ENCODE results near the gene BCL11A. TPM values are rescaled to one million over a fixed set of nuclear protein-coding genes. Genes with fewer than 3 reads are reported as not detected.

BCL11A gene
- total RNA-seq, 8 experiments from 2014 or later = 0.66 to 131 (median 21.8) TPM

DNA sequence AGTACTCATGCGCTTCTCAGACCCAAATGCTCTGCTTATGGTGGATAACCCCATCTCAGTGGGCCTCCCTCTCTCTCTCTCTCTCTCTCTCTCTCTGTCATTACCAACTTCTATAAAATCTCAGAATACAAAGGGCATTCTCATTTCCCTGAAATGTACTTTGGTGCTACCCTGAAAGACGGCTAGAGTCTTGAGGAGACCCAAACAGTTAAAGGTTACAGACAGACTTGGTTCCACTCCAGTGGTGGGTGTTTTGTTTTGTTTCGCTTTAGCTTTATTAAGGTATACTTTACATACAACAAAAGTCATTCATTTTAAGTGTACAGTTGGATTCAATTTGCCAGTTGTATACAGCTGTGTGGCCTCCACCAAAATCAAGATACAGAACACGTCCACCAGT is 60.9 kb downstream of the BCL11A start:
- WGBS, 10 experiments = 57 to 100% (median 100%) methylated on average over 1 to 3 of the region's 4 CpGs
- Histone ChIP-seq H3K4me1 (replicated peaks in 1 of 2) (peaks cover 0 to 13% of the 10 kb centered on the region in 2 donors), H3K27ac (no peak overlapping the region), H3K4me3 (no peak overlapping the region)
- no peak for ATAC-seq (replicated peaks in 6 of 8)
- in situ Hi-C loops (cut with MboI; ENCODE audit: low pct_unique_long_range_greater_than_20kb in 2 of 9, low sequenced_read_pairs in 9 of 9, unreplicated experiment in 9 of 9) = no loop called here

DNA sequence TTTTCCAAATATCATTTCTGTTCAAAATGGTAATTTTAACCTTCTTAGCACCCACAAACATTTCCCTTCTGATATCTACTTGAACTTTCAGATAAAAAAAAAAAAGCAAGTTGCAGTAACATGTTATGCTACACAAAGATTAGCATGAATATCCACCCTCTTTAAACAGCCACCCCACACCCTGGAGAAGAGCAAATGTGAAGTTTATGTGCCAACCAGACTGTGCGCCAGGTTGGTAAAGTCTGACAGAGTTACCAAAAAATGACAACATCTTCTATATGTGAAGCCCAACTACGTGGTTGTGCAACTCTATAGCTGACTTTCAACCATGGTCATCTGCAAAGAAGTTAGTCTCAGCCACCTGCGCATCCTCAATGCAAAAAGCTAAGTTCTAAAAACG is 62.6 kb downstream of the BCL11A start:
- Histone ChIP-seq H3K27ac (no peak overlapping the region), H3K4me1 (replicated peaks in 1 of 2) (peaks cover 0 to 25% of the 10 kb centered on the region in 2 donors), H3K4me3 (no peak overlapping the region)
- WGBS, 10 experiments = 0 to 100% (median 56%) methylated on average over 1 to 4 of the region's 4 CpGs; no CpG with 5 or more reads in 1 of the 10 experiments
- no peak for ATAC-seq (replicated peaks in 6 of 8)
- in situ Hi-C loops (cut with MboI; ENCODE audit: low pct_unique_long_range_greater_than_20kb in 2 of 9, low sequenced_read_pairs in 9 of 9, unreplicated experiment in 9 of 9) = no loop called here

DNA sequence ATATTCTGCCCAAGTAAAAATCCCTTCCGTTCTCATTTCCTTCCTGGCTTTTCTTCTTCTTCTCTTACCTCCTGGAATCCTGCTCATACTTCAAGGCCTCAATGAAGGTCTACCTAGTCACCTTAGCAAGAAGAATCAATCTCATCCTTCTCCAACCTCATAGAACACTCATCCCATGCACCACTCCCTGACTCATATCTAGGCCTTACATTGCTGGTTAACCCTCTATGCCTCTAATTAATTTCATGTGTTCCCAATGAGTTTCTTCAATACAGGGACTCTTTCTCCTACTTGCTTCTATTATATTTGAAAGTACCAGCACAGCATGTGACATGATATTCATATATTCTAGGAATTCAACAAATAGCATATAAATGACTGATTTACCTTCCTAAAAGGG is 63.0 kb downstream of the BCL11A start:
- H3K4me1 ChIP-seq (replicated peaks in 1 of 2) = peaks cover 0 to 25% of the 10 kb centered on the region in 2 donors
- no peak overlapping the region for H3K27ac ChIP-seq
- no peak overlapping the region for H3K4me3 ChIP-seq
- in situ Hi-C loops (cut with MboI; ENCODE audit: low pct_unique_long_range_greater_than_20kb in 2 of 9, low sequenced_read_pairs in 9 of 9, unreplicated experiment in 9 of 9) = no loop called here
- 80 to 100% (median 100%) methylated on average over 1 of the region's 1 CpG; no CpG with 5 or more reads in 2 of the 10 experiments for WGBS, 10 experiments
- no peak for ATAC-seq (replicated peaks in 6 of 8)

DNA sequence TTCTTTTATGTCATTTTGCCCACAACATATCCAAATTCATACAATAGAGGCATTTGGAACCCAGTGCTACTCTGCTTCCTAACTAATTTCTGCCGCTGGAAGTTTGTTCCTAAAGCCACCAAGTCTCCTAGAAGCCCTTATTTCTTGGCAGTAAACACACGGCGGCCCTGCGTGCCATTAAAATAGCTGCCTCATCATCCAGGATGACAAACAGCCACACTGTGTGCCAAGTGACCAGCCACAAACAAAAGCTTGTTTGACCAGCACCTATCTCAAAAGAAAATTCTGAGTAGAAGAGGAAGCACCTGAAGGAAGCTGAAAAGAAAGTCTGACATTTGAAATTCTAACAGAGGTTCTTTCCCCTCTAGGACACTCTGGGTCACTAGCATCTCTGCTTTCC is 64.2 kb downstream of the BCL11A start:
- peaks cover under 1 to 23% of the 10 kb centered on the region in 2 donors for H3K4me1 ChIP-seq (replicated peaks in 1 of 2)
- 50 to 100% (median 80%) methylated on average over 1 to 4 of the region's 4 CpGs; no CpG with 5 or more reads in 3 of the 10 experiments for WGBS, 10 experiments
- no peak for ATAC-seq (replicated peaks in 6 of 8)
- no peak overlapping the region for H3K27ac ChIP-seq
- in situ Hi-C loops (cut with MboI; ENCODE audit: low pct_unique_long_range_greater_than_20kb in 2 of 9, low sequenced_read_pairs in 9 of 9, unreplicated experiment in 9 of 9) = no loop called here
- no peak overlapping the region for H3K4me3 ChIP-seq

DNA sequence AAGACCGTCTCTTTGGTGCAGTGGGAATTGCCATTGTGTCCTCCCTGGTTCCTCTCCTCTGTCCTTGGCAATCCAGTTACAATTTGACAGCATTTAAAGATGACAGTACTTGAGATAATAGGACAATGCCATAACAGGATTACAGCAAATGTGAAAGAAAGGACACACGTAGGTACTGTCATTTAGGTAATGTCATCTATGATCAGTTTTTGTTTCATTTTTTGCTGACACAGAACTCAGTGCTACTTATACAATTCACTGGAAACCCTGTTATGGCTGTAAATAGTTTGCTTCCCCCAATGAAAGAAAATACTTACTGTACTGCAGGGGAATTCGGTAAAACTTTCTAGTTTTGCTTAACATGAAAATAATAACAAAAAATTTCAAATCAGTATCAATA is 65.2 kb downstream of the BCL11A start:
- no peak overlapping the region for H3K27ac ChIP-seq
- 57 to 100% (median 94%) methylated on average over 1 to 3 of the region's 3 CpGs; no CpG with 5 or more reads in 1 of the 10 experiments for WGBS, 10 experiments
- H3K4me1 ChIP-seq (replicated peaks in 1 of 2) = peaks cover 10 to 31% of the 10 kb centered on the region in 2 donors
- in situ Hi-C loops (cut with MboI; ENCODE audit: low pct_unique_long_range_greater_than_20kb in 2 of 9, low sequenced_read_pairs in 9 of 9, unreplicated experiment in 9 of 9) = no loop called here
- H3K4me3 ChIP-seq = no peak overlapping the region
- no peak for ATAC-seq (replicated peaks in 6 of 8)

DNA sequence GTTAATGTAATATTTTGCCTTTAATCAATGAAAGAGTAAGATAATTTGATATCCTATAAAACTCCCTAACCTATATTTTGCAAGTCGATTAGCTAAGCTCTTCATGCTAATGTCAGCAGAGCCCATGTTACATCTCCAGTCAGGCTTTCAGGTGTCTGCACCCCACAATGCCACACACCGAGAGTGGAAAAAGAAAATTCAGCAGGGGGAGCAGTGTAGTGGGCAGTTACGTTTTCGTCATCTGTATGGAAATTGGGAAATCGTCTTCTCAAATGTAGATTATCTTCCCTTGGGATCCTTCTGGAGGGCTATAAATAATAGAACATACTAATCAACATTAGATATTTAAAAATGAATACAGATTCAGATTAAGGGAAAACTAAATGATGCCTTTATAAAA is 66.3 kb downstream of the BCL11A start:
- peak in 1 of 8 experiments; percentile 59 for ATAC-seq (replicated peaks in 6 of 8)
- in situ Hi-C loops (cut with MboI; ENCODE audit: low pct_unique_long_range_greater_than_20kb in 2 of 9, low sequenced_read_pairs in 9 of 9, unreplicated experiment in 9 of 9) = no loop called here
- 71 to 100% (median 87%) methylated on average over 1 to 5 of the region's 5 CpGs; no CpG with 5 or more reads in 1 of the 10 experiments for WGBS, 10 experiments

DNA sequence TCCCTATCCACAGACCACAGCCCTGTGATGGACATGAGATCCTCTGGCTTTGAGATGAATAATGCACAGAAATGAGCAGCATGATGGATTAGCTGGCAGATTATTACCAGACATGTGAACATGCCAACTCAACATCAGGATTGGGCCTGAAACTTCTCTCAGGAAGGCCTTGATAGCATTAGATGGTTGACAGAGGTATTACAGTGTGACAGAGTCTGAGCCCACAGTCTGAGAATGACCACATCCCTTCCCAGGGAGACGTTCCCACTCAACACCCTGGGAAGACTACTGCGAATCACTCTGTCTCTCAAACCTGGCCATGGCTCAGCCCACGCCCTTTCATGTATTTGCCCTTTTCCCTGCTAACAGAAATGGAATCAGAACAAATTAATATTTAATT is 66.9 kb downstream of the BCL11A start:
- peak in 5 of 8 experiments; percentile 34 to 60 (median 44) for ATAC-seq (replicated peaks in 6 of 8)

More for the DNA sequence above, 66.3 kb downstream of the BCL11A start:
- H3K4me3 ChIP-seq = no peak overlapping the region
- no peak overlapping the region for H3K27ac ChIP-seq
- peaks cover 18 to 41% of the 10 kb centered on the region in 2 donors for H3K4me1 ChIP-seq (replicated peaks in 1 of 2)

DNA sequence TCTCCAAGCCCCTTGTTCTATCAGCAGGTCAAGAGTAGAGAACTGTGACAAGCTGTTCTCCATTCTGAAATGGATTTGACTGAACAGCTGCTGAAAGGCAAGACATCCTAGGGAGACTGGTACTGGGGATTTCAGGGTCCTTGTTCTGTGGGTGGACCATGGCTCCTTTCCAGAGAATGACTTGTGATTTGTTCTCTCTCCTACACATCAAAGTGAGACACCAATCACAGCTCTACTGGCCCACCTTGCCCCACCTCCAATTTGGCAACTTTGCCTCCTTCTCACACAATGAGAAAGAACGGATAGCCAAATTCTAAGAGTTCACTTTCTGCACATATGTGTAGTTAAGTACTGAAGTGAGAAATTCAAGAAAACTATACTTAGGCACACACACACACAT is 67.4 kb downstream of the BCL11A start:
- in situ Hi-C loops (cut with MboI; ENCODE audit: low pct_unique_long_range_greater_than_20kb in 2 of 9, low sequenced_read_pairs in 9 of 9, unreplicated experiment in 9 of 9) = no loop called here
- ATAC-seq (replicated peaks in 6 of 8) = no peak
- peaks cover 18 to 41% of the 10 kb centered on the region in 2 donors for H3K4me1 ChIP-seq (replicated peaks in 1 of 2)
- H3K4me3 ChIP-seq = no peak overlapping the region
- no peak overlapping the region for H3K27ac ChIP-seq
- WGBS, 10 experiments = 100% methylated on average over 1 of the region's 1 CpG; no CpG with 5 or more reads in 8 of the 10 experiments

More for the DNA sequence above, 66.9 kb downstream of the BCL11A start:
- H3K4me3 ChIP-seq = no peak overlapping the region
- peaks cover 18 to 41% of the 10 kb centered on the region in 2 donors for H3K4me1 ChIP-seq (replicated peaks in 1 of 2)
- in situ Hi-C loops (cut with MboI; ENCODE audit: low pct_unique_long_range_greater_than_20kb in 2 of 9, low sequenced_read_pairs in 9 of 9, unreplicated experiment in 9 of 9) = no loop called here
- no peak overlapping the region for H3K27ac ChIP-seq
- 20 to 100% (median 84%) methylated on average over 1 to 3 of the region's 3 CpGs; no CpG with 5 or more reads in 4 of the 10 experiments for WGBS, 10 experiments

DNA sequence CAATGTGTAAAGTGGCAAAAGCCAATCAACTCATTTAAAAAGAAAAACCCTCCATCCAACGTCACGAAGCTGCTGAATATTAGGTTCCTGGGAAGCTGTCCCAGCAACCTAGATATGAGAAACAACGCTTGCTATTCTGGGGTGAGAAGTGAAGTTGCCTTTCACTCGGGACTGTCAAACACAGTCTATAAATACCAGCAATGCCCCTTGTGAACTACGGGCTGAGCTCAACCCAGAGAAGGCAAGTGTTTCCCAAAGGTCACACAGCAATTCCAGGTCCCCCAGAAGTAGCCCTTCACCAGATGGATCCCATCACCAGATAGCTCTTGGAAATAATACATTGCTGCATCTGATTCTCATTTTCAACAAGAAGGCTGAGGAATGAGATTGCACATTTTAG is 67.9 kb downstream of the BCL11A start:
- no peak overlapping the region for H3K27ac ChIP-seq
- H3K4me1 ChIP-seq (replicated peaks in 1 of 2) = peaks cover 18 to 41% of the 10 kb centered on the region in 2 donors
- H3K4me3 ChIP-seq = no peak overlapping the region
- 0 to 94% (median 72%) methylated on average over 1 to 5 of the region's 5 CpGs; no CpG with 5 or more reads in 4 of the 10 experiments for WGBS, 10 experiments
- ATAC-seq (replicated peaks in 6 of 8) = no peak
- in situ Hi-C loops (cut with MboI; ENCODE audit: low pct_unique_long_range_greater_than_20kb in 2 of 9, low sequenced_read_pairs in 9 of 9, unreplicated experiment in 9 of 9) = no loop called here

DNA sequence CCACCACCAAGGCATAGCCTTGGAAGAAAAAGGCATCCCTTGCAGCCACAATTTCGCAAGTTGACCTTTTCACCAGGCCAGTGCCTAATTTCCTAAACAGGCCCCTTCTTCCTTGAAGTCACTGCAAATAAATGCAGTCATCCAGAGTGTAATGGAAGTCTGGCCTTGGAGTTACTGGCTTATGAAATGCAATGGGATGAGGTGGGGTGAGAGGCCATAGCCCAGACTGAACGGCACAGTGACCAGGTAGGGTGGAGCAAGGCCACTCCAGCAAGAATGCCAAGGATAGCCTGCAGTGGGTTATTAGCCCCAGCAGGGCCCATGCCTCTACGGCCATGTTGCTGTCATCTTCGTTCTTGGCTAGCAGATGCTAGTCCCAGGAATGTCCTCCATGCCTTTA is 68.4 kb downstream of the BCL11A start:
- no peak overlapping the region for H3K4me3 ChIP-seq
- peaks cover 18 to 41% of the 10 kb centered on the region in 2 donors for H3K4me1 ChIP-seq (replicated peaks in 1 of 2)
- no peak for ATAC-seq (replicated peaks in 6 of 8)
- no peak overlapping the region for H3K27ac ChIP-seq
- 60 to 100% (median 90%) methylated on average over 1 to 4 of the region's 4 CpGs; no CpG with 5 or more reads in 2 of the 10 experiments for WGBS, 10 experiments
- in situ Hi-C loops (cut with MboI; ENCODE audit: low pct_unique_long_range_greater_than_20kb in 2 of 9, low sequenced_read_pairs in 9 of 9, unreplicated experiment in 9 of 9) = no loop called here

DNA sequence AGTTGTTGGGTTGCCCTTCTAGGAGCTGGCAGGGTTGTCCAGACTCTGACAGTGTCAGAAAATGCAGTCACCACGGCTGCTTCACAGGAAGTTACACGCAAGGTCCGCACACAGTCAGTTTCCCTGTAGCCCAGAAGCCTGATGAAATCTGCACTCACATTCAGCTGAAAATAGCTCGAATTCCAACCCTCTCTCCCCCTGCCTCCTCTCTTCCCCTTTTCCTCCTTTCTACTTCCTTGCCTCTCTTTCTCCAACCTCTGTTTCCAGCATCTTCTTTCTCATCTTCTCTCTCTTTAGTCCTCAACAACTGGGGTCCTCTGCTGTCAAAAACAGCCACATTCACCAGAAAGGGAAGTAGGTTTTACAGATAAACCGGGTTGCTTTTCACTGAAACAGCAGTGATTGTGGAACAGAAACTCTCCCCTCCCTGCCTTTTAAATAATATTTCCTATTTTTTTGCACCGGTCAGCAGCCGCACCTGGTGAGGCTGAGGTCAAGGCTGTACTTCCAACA is 69.3 kb downstream of the BCL11A start:
- in situ Hi-C loops (cut with MboI; ENCODE audit: low pct_unique_long_range_greater_than_20kb in 2 of 9, low sequenced_read_pairs in 9 of 9, unreplicated experiment in 9 of 9) = no loop called here
- H3K27ac ChIP-seq = no peak overlapping the region
- peaks cover 18 to 41% of the 10 kb centered on the region in 2 donors for H3K4me1 ChIP-seq (replicated peaks in 1 of 2)
- no peak overlapping the region for H3K4me3 ChIP-seq
- WGBS, 10 experiments = 21 to 85% (median 54%) methylated on average over 1 to 7 of the region's 7 CpGs
- peak in 5 of 8 experiments; percentile 32 to 77 (median 67) for ATAC-seq (replicated peaks in 6 of 8)

DNA sequence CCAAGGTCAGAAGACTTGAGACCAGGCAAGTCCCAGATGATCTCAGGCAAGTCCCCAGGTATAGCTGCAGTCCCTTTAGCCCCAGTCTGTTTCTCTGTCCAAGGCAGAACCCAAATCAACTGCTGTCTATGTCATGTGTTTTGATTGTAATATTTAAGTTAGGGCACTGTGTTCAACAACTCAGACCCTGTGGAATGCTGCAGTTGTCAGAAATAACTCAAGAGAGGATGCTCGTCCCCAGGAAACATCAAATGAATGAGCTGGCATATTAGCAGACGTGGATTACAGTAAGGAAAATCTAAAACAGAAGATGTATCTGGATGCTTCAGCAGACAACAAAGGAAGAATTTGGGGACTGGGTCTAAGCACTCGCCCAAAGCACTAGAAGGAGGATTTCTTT is 70.1 kb downstream of the BCL11A start:
- Histone ChIP-seq H3K4me1 (replicated peaks in 1 of 2) (peaks cover 18 to 41% of the 10 kb centered on the region in 2 donors), H3K27ac (no peak overlapping the region), H3K4me3 (no peak overlapping the region)
- WGBS, 10 experiments = 13 to 100% (median 84%) methylated on average over 1 to 3 of the region's 3 CpGs
- ATAC-seq (replicated peaks in 6 of 8) = peak in 3 of 8 experiments; percentile 26 to 53 (median 38)
- in situ Hi-C loops (cut with MboI; ENCODE audit: low pct_unique_long_range_greater_than_20kb in 2 of 9, low sequenced_read_pairs in 9 of 9, unreplicated experiment in 9 of 9) = no loop called here

DNA sequence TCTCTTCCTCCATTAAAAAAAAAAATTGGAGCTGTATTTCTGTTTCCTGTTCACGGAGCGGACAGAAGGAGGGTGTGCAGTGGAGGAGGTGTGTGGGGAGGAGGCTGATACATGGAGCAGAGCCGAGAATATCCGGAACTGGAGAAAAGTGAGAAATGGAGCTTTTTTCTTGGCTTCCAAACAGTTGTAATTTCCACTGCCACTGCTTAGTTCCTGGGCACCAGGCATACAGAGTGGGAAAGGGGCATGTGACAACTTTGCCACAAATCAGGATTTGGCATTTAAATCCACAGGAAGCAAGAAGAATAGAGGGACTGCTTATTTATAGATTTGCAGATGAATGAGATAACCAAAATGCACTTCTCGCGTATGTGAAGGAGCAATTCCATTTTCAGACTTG is 71.2 kb downstream of the BCL11A start:
- peak in 1 of 8 experiments; percentile 38 for ATAC-seq (replicated peaks in 6 of 8)
- Histone ChIP-seq H3K4me3 (no peak overlapping the region), H3K4me1 (replicated peaks in 1 of 2) (peaks cover 18 to 32% of the 10 kb centered on the region in 2 donors), H3K27ac (no peak overlapping the region)
- 18 to 100% (median 89%) methylated on average over 2 to 6 of the region's 6 CpGs; no CpG with 5 or more reads in 1 of the 10 experiments for WGBS, 10 experiments
- in situ Hi-C loops (cut with MboI; ENCODE audit: low pct_unique_long_range_greater_than_20kb in 2 of 9, low sequenced_read_pairs in 9 of 9, unreplicated experiment in 9 of 9) = no loop called here

DNA sequence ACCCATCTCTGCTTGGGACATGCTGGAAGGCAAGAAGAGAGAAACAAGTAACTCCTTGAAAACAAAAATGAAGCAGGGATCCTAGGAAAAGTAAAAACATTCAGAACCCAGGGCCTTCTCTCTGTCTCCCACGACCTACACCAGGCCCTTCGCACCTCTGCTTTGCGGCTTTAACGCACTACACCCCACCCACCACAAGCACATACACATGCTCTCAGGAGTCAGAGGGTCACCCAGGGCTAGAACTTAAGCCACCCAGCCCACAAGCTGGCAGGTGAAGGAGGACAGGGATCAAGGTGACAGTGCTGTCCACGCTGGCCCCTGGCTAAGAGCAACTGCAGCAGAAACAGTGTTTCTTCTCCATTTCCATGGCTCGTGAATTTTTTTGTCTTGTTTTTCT is 72.2 kb downstream of the BCL11A start:
- no peak overlapping the region for H3K27ac ChIP-seq
- in situ Hi-C loops (cut with MboI; ENCODE audit: low pct_unique_long_range_greater_than_20kb in 2 of 9, low sequenced_read_pairs in 9 of 9, unreplicated experiment in 9 of 9) = no loop called here
- WGBS, 10 experiments = 80 to 100% (median 100%) methylated on average over 1 to 5 of the region's 6 CpGs; no CpG with 5 or more reads in 1 of the 10 experiments
- H3K4me1 ChIP-seq (replicated peaks in 1 of 2) = peaks cover 18 to 23% of the 10 kb centered on the region in 2 donors
- no peak for ATAC-seq (replicated peaks in 6 of 8)
- no peak overlapping the region for H3K4me3 ChIP-seq
